Loucy (cell line): Measurements from ENCODE around the gene YIPF7.
A peak's percentile ranks its signal among the peaks of the same experiment; 100 is the strongest.

Experiments used
- H2AFZ ChIP-seq: fragments of 200-600 bp; sonication (generic); 2 replicates; pipeline ENCODE4 v1.6.0; 2016; ENCODE audit warnings: antibody characterized with exemption, mild to moderate bottlenecking, low read length, moderate library complexity
- H3F3A ChIP-seq: fragments of 200-600 bp; 2 replicates; pipeline ENCODE4 v1.6.0; 2016; ENCODE audit warnings: antibody characterized with exemption, low read depth, mild to moderate bottlenecking
- H3K27me3 ChIP-seq: fragments of 200-600 bp; sonication (generic); 2 replicates; pipeline ENCODE4 v1.6.1; 2014; ENCODE audit warnings: low read length, mild to moderate bottlenecking; ENCODE audit not compliant: insufficient read depth, poor library complexity, severe bottlenecking
- H3K36me3 ChIP-seq: fragments of 200-600 bp; sonication (generic); 2 replicates; pipeline ENCODE4 v1.6.1; 2016; ENCODE audit warnings: low read length; ENCODE audit not compliant: insufficient read depth
- H3K4me1 ChIP-seq: fragments of 200-600 bp; sonication (generic); 2 replicates; pipeline ENCODE4 v1.5.1; 2014; ENCODE audit warnings: low read length, mild to moderate bottlenecking; ENCODE audit not compliant: insufficient read depth, poor library complexity, severe bottlenecking
- H3K4me2 ChIP-seq: fragments of 200-600 bp; sonication (generic); 2 replicates; pipeline ENCODE4 v1.6.0; 2014; ENCODE audit warnings: antibody characterized with exemption, low read length, low read depth, mild to moderate bottlenecking; ENCODE audit not compliant: poor library complexity, severe bottlenecking
- H3K4me3 ChIP-seq: fragments of 200-600 bp; sonication (generic); 2 replicates; pipeline ENCODE4 v1.5.1; 2014; ENCODE audit warnings: low read length, mild to moderate bottlenecking, mixed read lengths; ENCODE audit not compliant: poor library complexity, severe bottlenecking
- H3K79me2 ChIP-seq: fragments of 200-600 bp; sonication (generic); 2 replicates; pipeline ENCODE4 v1.6.1; 2014; ENCODE audit warnings: low read length; ENCODE audit not compliant: insufficient read depth
- H3K9ac ChIP-seq: fragments of 200-600 bp; sonication (generic); 2 replicates; pipeline ENCODE4 v1.6.0; 2014; ENCODE audit warnings: mild to moderate bottlenecking, low read depth, low read length, moderate library complexity; ENCODE audit not compliant: poor library complexity, severe bottlenecking
- H3K9me2 ChIP-seq: fragments of 200-600 bp; sonication (generic); replicated peaks from 2 replicates; pipeline ENCODE4 v1.6.1; 2016; ENCODE audit warnings: low read depth, low read length, mixed read lengths
- H3K9me3 ChIP-seq: fragments of 200-600 bp; sonication (generic); 2 replicates; pipeline ENCODE4 v1.6.1; 2014; ENCODE audit warnings: mild to moderate bottlenecking, antibody characterized with exemption, low read length, low read depth; ENCODE audit not compliant: insufficient read depth
- H4K20me1 ChIP-seq: fragments of 200-600 bp; sonication (generic); 2 replicates; pipeline ENCODE4 v1.6.0; 2014; ENCODE audit warnings: antibody characterized with exemption, low read length, mild to moderate bottlenecking; ENCODE audit not compliant: insufficient read depth, poor library complexity, severe bottlenecking
- CTCF ChIP-seq: fragments of 200-600 bp; sonication (generic); conservative IDR thresholded peaks from 2 replicates; pipeline ENCODE4 v1.5.1; 2014; ENCODE audit warnings: mild to moderate bottlenecking, antibody characterized with exemption, low read length
- EZH2phosphoT487 ChIP-seq: fragments of 200-600 bp; IDR thresholded peaks from 2 replicates; pipeline ENCODE4 v1.6.1; 2018; ENCODE audit warnings: antibody characterized with exemption, mild to moderate bottlenecking, moderate library complexity, borderline replicate concordance

Gene YIPF7

DNA sequence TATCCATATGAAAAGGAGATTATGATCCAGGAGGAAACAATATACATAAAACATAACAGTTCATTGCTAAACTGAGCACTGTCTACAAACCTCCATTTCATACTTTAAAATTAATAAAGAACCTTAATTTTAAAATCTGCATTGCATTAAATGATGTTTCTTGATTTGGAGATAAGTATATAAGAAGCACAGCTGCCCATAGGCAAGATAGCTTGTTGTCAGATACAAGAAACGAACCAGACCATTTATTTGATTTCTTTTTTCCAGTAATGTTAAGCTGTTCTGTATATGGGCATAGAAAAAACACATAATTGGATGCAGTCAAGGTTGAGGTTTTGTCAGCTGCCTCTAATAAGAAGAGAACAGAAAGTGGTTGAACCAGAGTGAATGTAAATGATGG is 33.2 kb upstream of the YIPF7 start:
- Histone ChIP-seq H3K4me3 (no peak overlapping the region), H4K20me1 (peaks cover 40% of the 10 kb centered on the region), H3K4me2 (no peak overlapping the region), H3K79me2 (peaks cover 32% of the 10 kb centered on the region), H3K36me3 (peaks cover 37% of the 10 kb centered on the region), H2AFZ (no peak overlapping the region), H3K9ac (no peak overlapping the region), H3K27me3 (no peaks in the 10 kb centered on the region), H3K9me3 (no peaks in the 10 kb centered on the region), H3F3A (no peaks in the 10 kb centered on the region), H3K4me1 (peaks cover 29% of the 10 kb centered on the region), H3K9me2 (no peaks in the 10 kb centered on the region)
- no peak for TF ChIP-seq CTCF
- TF ChIP-seq EZH2phosphoT487 = no peak

DNA sequence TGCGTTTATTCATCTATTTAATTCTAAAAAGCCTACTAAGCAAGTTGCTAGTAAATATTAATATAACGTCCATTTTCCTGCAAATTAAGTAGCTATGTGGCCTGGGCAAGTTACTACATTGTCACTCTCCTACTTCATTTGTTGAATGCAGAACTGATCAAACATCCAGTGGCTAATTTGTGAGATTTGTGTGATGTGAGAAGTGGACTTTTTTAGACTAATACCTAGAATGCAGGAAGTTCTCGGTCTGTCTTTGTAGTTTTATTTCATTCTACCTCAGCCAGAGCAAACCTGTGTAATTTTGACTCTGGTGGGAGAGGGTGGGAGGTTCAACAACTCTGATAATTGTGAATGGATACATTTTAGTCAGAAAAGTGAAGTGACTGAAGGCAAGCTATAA is 27.6 kb upstream of the YIPF7 start:
- Histone ChIP-seq H3K4me1 (peaks cover 43% of the 10 kb centered on the region), H3K27me3 (no peaks in the 10 kb centered on the region), H2AFZ (peak overlapping the region; percentile 98; the same call in 1 of the 2 replicates), H4K20me1 (peaks cover 42% of the 10 kb centered on the region), H3F3A (no peaks in the 10 kb centered on the region), H3K4me2 (peak overlapping the region; percentile 97), H3K9me3 (no peaks in the 10 kb centered on the region), H3K79me2 (peaks cover 42% of the 10 kb centered on the region), H3K9ac (peak overlapping the region; percentile 91), H3K4me3 (peak overlapping the region; percentile 98), H3K9me2 (no peaks in the 10 kb centered on the region), H3K36me3 (peaks cover 2% of the 10 kb centered on the region)
- no peak for TF ChIP-seq CTCF
- TF ChIP-seq EZH2phosphoT487 = no peak

DNA sequence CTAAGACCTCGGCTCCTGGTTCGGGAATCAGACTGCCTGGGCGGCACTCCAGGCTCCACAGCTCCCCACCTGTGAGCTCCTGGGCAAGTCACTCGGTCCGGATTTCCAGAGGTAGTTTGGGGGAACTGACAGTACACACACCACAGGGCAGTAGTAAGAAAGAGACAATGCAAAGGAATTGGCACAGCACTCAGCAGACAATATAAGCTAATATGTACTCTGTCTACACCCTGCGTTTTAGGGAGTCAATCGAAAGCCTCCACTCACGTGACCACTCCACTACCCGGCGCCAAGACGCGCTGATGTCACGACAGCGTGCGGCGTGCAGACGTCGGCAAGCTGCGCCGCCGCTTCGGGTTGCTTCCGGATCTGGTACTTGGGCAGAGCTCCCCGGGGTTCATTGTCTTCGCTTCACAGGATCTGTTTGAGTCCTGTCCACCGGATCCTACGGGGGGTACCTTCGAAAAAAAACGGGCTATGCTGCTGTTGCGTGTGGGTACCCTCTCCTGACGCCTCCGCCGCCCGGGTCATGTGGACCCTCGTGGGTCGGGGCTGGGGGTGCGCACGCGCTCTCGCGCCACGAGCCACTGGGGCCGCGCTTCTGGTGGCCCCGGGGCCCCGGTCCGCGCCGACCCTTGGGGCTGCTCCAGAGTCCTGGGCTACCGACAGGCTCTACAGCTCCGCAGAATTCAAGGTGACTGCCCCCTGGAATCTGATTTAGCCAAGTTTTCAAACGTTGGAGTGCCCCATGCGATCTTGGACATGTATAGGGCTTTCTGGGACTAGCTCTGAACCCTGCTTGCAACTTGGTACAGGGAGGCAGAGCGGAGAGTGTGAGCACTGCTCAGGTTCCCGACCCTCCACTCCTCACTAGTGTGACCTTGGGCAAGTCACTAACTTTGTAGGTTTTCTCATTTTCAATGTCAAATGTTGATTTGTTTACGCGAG is 26.9 kb upstream of the YIPF7 start, which contains the start of gene GUF1:
Gene GUF1, plus strand, starts transcription at position 327 of the 948 bp plus-strand sequence. Its CDS starts 203 bp downstream, at position 530.
- no peaks in the 10 kb centered on the region; the same call in none of the 2 replicates for H3K36me3 ChIP-seq
- H3K9ac ChIP-seq = peak within 1 kb of the TSS; percentile 91
- peaks cover 43% of the 10 kb centered on the region for H3K4me1 ChIP-seq
- H2AFZ ChIP-seq = peak within 1 kb of the TSS; percentile 98
- H4K20me1 ChIP-seq = peaks cover 42% of the 10 kb centered on the region
- no peaks in the 10 kb centered on the region for H3F3A ChIP-seq
- H3K9me2 ChIP-seq = no peaks in the 10 kb centered on the region
- H3K27me3 ChIP-seq = no peaks in the 10 kb centered on the region
- TF ChIP-seq CTCF = no peak
- peak within 1 kb of the TSS; percentile 98 for H3K4me3 ChIP-seq
- no peaks in the 10 kb centered on the region for H3K9me3 ChIP-seq
- peaks cover 42% of the 10 kb centered on the region for H3K79me2 ChIP-seq
- peak within 1 kb of the TSS; percentile 97 for H3K4me2 ChIP-seq
